ENCODE results near the gene CFDP1. TPM values are rescaled to one million over a fixed set of nuclear protein-coding genes. Genes with fewer than 3 reads are reported as not detected.
A peak's percentile ranks its signal among the peaks of the same experiment; 100 is the strongest.

CFDP1 gene
- total and polyA plus RNA-seq, 2 of the 13 experiments (the other 11 are each of a cell fraction or from before 2014, with no cell fraction given), result 78.6 to 153 TPM

DNA sequence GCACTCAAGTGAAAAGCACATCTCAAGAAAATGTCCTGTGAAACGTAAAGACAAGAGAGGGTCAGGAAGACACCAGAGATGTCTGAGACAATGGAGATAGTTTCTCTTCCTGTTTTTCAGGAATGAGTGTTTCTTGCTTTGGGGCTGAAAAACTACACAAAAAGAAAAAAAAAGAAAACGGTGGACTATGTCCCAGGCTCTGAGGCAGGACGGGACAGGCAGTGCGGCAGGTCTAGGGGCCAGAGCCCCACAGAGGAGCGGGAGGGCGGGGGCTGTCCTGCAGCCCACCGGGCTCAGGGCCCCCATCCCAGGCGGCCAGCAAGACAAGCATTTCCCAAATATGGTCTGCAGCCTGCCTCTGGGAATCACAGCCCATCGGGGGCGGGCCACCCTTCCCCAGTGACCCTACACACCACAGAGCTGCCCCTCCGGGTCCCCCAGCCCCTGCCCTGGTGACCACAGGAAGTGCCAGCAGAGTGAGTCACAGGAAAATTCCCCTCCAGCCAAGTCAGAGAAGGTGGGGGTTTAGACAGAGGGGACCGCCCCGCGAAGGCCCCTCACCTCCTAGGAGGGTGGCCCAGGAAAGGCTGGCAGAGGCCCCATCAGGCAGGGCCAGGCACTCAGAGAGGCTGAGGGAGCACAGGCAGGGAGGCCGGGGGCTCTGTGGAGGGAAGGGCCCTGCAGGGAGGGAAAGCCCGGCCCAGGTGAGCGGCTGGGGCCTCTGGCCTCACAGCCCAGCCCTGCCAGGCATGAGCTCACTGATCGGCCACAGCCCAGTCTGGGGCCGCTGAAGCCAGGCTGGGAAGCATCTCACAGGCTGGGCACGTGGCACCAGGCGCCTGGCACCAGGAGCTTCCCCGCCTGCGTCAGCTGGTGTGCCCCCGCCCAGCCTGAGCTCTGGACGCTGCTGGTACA is 188.2 kb downstream of the CFDP1 start (continued):
- TF ChIP-seq, protein P1, sequence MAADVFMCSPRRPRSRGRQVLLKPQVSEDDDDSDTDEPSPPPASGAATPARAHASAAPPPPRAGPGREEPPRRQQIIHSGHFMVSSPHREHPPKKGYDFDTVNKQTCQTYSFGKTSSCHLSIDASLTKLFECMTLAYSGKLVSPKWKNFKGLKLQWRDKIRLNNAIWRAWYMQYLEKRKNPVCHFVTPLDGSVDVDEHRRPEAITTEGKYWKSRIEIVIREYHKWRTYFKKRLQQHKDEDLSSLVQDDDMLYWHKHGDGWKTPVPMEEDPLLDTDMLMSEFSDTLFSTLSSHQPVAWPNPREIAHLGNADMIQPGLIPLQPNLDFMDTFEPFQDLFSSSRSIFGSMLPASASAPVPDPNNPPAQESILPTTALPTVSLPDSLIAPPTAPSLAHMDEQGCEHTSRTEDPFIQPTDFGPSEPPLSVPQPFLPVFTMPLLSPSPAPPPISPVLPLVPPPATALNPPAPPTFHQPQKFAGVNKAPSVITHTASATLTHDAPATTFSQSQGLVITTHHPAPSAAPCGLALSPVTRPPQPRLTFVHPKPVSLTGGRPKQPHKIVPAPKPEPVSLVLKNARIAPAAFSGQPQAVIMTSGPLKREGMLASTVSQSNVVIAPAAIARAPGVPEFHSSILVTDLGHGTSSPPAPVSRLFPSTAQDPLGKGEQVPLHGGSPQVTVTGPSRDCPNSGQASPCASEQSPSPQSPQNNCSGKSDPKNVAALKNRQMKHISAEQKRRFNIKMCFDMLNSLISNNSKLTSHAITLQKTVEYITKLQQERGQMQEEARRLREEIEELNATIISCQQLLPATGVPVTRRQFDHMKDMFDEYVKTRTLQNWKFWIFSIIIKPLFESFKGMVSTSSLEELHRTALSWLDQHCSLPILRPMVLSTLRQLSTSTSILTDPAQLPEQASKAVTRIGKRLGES (CRISPR knock-in tag; IDR thresholded peaks at IDR 0.05; ENCODE audit: borderline replicate concordance), result no peak
- TF ChIP-seq CEBPB (IDR thresholded peaks at IDR 0.05; ENCODE audit: borderline replicate concordance, low read depth, low read length) (no peak), KDM2A (CRISPR knock-in tag; IDR thresholded peaks at IDR 0.05; ENCODE audit: borderline replicate concordance, low read depth) (peak; percentile 94; the same call in 1 of the 2 replicates), ATM (IDR thresholded peaks at IDR 0.05; ENCODE audit: borderline replicate concordance) (no peak), TCF7 (IDR thresholded peaks at IDR 0.05; ENCODE audit: low read depth) (peak; percentile 41; the same call in 1 of the 2 replicates), POLR2AphosphoS5 (IDR thresholded peaks at IDR 0.05; ENCODE audit: low read depth, low read length) (peak; percentile 63), SP2 (CRISPR knock-in tag; IDR thresholded peaks at IDR 0.05) (no peak), MXD4 (CRISPR knock-in tag; IDR thresholded peaks at IDR 0.05) (peak; percentile 77), RBM39 (IDR thresholded peaks at IDR 0.05; ENCODE audit: low read depth, low read length, poor library complexity, severe bottlenecking) (peak; percentile 89), ZNF10 (CRISPR knock-in tag; IDR thresholded peaks at IDR 0.05; ENCODE audit: borderline replicate concordance, low read depth) (no peak), SRSF9 (IDR thresholded peaks at IDR 0.05; ENCODE audit: borderline replicate concordance, insufficient read depth, low read depth, low read length, poor library complexity, severe bottlenecking) (no peak), FOXK1 (CRISPR knock-in tag; IDR thresholded peaks at IDR 0.05; ENCODE audit: borderline replicate concordance, low read depth) (peak; percentile 82; the same call in 1 of the 2 replicates), RXRB (CRISPR knock-in tag; IDR thresholded peaks at IDR 0.05; ENCODE audit: borderline replicate concordance) (peak; percentile 98), ZNF547 (CRISPR knock-in tag; IDR thresholded peaks at IDR 0.05) (peak; percentile 96), HNF4G (IDR thresholded peaks at IDR 0.05; ENCODE audit: borderline replicate concordance, low read depth, low read length) (peak; percentile 63), HNF4G (CRISPR knock-in tag; IDR thresholded peaks at IDR 0.05; ENCODE audit: borderline replicate concordance, low read depth) (no peak; the same call in 1 of the 2 replicates), BRCA1 (CRISPR knock-in tag; IDR thresholded peaks at IDR 0.05) (peak; percentile 66; the same call in 1 of the 2 replicates), ETV6 (CRISPR knock-in tag; conservative IDR thresholded peaks at IDR 0.05) (peak; percentile 88)
- TF ChIP-seq, protein P2, sequence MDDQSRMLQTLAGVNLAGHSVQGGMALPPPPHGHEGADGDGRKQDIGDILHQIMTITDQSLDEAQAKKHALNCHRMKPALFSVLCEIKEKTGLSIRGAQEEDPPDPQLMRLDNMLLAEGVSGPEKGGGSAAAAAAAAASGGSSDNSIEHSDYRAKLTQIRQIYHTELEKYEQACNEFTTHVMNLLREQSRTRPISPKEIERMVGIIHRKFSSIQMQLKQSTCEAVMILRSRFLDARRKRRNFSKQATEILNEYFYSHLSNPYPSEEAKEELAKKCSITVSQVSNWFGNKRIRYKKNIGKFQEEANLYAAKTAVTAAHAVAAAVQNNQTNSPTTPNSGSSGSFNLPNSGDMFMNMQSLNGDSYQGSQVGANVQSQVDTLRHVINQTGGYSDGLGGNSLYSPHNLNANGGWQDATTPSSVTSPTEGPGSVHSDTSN (CRISPR knock-in tag; IDR thresholded peaks at IDR 0.05; ENCODE audit: borderline replicate concordance), result no peak
- TF ChIP-seq, protein P3, sequence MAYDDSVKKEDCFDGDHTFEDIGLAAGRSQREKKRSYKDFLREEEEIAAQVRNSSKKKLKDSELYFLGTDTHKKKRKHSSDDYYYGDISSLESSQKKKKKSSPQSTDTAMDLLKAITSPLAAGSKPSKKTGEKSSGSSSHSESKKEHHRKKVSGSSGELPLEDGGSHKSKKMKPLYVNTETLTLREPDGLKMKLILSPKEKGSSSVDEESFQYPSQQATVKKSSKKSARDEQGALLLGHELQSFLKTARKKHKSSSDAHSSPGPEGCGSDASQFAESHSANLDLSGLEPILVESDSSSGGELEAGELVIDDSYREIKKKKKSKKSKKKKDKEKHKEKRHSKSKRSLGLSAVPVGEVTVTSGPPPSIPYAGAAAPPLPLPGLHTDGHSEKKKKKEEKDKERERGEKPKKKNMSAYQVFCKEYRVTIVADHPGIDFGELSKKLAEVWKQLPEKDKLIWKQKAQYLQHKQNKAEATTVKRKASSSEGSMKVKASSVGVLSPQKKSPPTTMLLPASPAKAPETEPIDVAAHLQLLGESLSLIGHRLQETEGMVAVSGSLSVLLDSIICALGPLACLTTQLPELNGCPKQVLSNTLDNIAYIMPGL (CRISPR knock-in tag; IDR thresholded peaks at IDR 0.05; ENCODE audit: borderline replicate concordance in 1 of 2, low read depth in 1 of 2), result peak; percentile 75 to 89
- TF ChIP-seq, protein P4, sequence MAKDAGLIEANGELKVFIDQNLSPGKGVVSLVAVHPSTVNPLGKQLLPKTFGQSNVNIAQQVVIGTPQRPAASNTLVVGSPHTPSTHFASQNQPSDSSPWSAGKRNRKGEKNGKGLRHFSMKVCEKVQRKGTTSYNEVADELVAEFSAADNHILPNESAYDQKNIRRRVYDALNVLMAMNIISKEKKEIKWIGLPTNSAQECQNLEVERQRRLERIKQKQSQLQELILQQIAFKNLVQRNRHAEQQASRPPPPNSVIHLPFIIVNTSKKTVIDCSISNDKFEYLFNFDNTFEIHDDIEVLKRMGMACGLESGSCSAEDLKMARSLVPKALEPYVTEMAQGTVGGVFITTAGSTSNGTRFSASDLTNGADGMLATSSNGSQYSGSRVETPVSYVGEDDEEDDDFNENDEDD (CRISPR knock-in tag; IDR thresholded peaks at IDR 0.05; ENCODE audit: borderline replicate concordance), result peak; percentile 65

All from HepG2 (cell line).